ENCODE results near the gene FAM118B.

The FAM118B gene

GRCh38 chr11:126310200-126310991 is 98.8 kb downstream of the FAM118B start:
- DNase-seq (ENCODE audit: low read depth in 2 of 2): peak; percentile 37 to 44

DNA sequence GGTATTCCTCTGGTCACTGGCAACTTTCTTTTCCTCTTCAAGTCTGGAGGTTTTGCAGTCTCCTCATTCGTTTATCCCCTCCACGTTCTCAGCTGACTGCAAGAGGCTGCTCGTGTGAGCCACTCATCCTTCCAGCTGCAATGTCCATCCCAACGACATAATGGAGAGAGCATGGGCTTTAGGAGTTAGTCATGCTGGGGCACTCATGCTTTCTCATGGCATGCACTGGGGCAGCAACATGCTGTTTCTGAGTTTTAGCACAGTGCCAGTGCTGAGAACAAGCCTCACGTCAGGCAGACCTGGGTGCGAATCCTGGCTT is 99.4 kb downstream of the FAM118B start:
- DNase-seq (ENCODE audit: low read depth in 2 of 2): no peak

DNA sequence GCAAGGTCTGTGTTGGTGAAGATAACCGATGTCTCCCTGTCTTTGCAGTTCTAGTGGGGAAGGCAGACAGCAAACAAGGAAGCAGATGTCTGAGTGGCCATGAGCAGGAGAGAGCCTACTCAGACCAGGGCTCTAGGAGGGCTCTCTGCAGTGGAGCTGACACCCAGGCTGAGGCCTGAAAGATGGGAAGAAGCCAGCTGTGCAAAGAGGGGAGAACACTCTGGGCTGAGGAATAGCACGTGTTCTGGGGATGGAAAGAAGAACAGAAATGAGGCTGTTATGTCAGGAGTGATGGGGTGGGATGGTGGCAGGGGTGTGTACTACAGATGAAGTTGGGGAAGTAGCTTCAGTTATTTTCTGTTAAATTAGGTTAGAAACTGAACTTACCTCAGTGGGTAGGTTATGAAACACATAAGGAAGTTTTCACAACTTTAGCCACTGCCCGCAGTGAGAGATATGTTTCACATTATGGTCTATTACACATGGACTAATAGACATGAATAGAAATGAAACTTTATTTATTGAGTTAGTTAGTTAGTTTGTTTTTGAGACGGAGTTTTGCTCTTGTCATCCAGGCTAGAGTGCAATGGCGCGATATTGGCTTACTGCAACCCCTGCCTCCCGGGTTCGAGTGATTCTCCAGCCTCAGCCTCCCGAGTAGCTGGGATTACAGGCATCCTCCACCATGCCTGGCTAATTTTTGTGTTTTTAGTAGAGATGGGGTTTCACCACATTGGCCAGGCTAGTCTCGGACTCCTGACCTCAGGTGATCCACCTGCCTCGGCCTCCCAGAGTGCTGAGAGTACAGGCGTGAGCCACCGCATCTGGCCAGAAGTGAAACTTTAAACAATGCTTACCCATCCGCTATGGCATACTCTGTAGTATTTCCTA is 100.1 kb downstream of the FAM118B start:
- no peak for DNase-seq (ENCODE audit: low read depth in 2 of 2)

Measured in stimulated activated CD8-positive, alpha-beta memory T cell treated with anti-CD3 and anti-CD28 coated beads, Interleukin-2, amount 100 ng/mL, for 48 hours (primary cell).